Endometrial microvascular endothelial cells (primary cell): Measurements from ENCODE around the gene RRAGC. TPM values are rescaled to one million over a fixed set of nuclear protein-coding genes. Genes with fewer than 3 reads are reported as not detected.
"Not testable (repeated sequence)": the region's sequence is repeated elsewhere in the genome, so short reads cannot be mapped to it uniquely, and the experiment has no call there.

ENCODE experiments used
- in situ Hi-C: cut with HindIII; loops from 2 replicates; pipeline ENCODE4 v1.10.0; 2017; ENCODE audit warnings: low sequenced_read_pairs, low pct_unique_long_range_greater_than_20kb; ENCODE audit errors: inconsistent ontology term
- total RNA-seq: library from RNA; depleted of rRNA; stranded (reverse); fragments of >200 nt; gene quantifications from one replicate; pipeline ENCODE4 v1.2.3, GENCODE V29; 2015; ENCODE audit errors: inconsistent ontology term

The RRAGC gene
- total RNA-seq, 1 donor from 2014 or later, result 20.5 TPM

DNA sequence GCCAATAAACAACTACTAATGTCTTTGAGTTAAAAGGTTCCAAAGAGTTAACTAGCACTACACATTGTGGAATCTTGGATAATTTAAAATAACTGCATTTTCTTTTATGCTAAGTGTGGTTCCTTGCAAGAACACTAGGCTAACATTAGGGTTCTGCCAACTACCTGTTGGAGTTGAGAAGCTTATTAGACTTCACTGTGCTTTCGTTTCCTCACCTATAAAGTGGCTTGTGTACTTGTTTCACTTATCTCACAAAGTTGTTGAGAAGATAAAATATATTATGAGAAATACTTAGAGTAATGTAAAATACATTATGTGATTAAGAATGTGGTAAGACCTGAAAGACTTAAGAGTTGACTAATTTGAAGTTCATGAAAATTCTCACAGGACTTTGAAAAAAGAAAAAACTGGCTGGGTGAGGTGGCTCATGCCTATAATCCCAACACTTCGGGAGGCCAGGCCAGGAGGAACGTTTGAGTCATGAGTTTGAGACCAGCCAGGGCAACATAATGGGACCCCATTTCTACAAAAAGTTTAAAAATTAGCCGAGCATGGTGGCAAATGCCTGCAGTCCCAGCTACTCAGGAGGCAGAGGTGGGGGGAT, 5.6 kb upstream of the RRAGC start:
- in situ Hi-C loops, result no loop called here

DNA sequence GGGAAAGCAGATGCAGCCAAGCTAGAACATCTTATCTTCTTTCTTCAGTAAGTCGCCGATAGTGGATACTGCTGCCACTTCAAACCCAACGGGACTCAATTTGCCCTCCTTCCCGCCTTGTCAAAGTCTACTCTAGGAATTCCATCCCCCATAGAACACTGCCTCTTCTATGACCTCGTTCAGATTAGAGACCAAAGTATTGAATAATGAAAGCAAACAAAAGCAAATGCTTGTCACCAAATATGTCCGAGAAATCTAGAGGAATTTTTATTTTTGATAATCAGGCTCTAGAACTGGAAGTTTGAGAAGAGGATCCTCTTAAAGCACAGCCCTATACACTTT, 853 bp upstream of the RRAGC start:
- in situ Hi-C loops, result no loop called here

DNA sequence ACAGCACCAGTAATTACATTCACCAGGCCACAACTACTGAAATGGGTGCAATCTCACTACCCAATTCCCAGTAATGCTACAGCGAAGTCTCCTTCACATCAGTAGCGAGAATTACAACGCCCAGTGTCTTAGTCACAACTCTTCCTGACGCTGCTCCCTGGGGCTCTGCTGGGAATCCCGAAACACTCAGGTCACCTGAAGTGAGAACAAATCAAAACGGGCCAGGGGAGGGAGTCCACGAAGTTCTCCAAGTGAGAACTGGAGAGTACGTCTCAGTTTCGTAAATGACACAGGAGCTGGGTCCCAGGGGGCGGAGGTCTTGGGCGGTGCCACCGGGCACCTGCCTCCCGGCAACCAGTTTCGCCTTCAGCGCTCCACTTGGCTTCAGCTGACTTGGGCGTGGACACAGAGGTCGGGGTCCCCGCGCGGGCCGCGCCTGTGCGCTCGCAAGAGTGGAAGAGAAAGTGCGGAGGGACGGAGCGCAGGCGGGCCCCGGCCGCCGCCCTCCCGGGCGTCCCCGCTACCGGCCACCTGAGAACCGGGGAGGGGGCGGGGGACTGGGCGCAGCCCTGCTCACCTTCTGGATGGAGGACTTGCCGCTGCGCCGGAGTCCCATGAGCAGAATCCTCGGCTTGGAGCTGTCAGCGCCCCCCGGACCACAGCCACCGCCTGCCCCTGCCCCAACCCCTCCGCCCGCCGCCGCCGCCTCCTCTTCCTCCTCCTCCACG, 575 bp downstream of the RRAGC start:
- in situ Hi-C loops, result no loop called here

DNA sequence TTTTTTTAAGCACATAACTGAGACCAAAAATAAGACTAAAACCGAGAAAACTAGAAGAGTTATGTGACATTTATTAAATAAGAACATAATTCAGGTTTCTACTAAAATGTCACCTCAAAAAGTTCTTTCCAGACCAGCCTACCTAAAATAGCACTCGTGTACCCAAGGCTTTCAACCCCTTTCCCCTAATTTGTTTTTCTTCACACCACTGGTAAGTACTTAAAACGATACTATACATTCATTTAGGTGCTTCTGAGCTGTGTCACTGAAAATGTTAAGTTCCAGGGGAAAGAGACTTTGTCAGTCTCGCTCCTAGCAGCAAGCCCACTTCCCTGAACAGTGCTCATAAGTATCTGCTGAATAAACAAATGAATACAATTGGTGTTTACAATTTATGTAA, 6.8 kb downstream of the RRAGC start:
- in situ Hi-C loops, result no loop called here

DNA sequence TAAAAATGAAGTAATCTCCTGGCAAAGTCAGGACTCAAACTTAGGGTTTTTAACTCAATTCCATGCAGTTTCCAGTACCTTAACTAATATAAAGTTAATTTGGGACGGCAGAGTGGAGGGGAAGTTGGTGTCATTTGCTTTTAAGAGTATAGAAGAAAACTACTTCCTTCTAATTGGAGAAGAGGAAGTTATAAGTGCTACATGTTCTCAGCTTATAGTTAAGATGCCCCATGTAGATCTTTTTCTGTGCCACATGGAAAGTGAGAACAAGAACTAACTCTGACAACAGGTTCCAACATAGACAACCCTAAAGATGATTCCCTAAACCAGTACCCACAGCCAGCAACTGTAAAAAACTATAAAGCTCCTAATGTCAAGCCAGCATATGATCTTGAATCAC, 11.5 kb downstream of the RRAGC start:
- in situ Hi-C loops, result no loop called here

DNA sequence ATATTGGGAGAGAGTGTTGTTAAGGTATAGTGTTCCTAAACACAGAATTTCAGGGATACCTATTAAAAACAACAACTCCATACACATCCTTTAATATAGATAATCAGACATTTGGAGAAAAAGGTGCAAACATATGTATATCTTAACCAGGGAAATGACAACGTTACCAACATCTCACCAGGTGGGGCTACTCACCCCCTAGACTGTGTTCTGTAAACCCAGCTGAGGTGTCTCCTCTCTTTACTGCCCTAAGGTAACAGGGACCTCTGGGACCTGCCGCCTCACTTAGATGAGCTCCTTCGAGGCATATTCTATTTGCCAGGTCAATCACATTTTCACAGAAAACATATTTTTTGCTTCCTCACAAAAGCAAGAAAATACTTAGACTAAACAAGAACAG, 13.4 kb downstream of the RRAGC start:
- in situ Hi-C loops, result no loop called here

DNA sequence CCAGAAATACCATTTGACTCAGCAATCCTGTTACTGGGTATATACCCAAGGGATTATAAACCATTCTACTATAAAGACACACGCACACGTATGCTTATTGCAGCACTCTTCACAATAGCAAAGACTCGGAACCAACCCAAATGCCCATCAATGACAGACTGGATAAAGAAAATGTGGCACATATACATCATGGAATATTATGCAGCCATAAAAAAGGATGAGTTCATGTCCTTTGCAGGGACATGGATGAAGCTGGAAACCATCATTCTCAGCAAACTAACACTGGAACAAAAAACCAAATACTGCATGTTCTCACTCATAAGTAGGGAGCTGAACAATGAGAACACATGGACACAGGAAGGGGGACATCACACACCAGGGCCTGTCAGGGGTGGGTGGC, 14.5 kb downstream of the RRAGC start:
- in situ Hi-C loops, result not testable (repeated sequence)

DNA sequence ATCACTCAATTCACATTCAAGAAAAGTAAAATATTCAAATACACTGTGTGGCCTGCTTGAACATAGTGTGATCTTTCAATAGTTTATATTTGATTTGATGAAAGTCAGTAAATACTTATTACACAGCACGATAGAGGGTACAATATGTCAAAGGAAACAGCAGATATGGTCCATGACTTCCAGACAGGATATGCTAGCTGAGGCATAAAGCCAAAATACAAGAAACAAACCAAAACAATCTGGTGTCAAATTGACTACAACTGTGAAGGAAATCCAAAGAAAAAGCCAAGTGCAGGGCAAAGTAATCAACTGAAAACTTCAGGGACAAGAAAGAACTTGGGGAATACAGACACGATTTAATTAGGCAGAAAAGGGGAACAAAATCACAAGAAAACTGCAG, 19.3 kb downstream of the RRAGC start:
- in situ Hi-C loops, result no loop called here

DNA sequence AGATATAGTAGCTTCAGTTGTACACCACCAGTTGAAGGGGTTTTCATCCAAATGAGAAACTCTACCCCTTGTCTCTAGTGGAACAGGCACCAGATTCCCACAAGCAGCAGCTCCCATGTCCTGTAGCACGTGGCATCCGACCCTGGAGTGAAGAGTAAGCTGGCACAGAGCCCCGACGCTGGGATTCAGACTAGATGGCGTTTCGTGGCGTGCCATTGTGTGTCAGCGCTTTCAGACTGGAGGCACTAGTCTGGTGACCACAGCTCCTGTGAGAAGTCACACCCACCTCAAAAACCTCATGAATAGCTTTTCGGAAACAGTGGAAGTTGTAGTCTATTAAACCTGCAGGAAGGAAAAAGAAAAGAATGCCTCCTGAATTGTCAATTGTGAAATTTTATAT, 20.2 kb downstream of the RRAGC start:
- in situ Hi-C loops, result no loop called here

DNA sequence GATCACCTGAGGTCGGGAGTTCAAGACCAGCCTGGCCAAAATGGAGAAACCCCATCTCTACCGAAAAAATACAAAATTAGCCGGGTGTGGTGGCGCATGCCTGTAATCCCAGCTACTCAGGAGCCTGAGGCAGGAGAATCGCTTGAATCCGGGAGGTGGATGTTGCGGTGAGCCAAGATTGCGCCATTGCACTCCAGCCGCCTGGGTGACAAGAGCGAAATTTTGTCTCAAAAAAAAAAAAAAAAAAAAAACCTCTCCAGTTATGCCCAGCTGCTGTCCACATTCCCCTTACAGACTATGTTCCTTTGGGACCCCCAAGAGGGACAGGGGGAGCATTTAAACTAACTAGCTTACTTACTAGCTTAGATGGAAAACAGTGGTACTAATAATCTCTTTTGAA, 23.3 kb downstream of the RRAGC start:
- in situ Hi-C loops, result not testable (repeated sequence)

DNA sequence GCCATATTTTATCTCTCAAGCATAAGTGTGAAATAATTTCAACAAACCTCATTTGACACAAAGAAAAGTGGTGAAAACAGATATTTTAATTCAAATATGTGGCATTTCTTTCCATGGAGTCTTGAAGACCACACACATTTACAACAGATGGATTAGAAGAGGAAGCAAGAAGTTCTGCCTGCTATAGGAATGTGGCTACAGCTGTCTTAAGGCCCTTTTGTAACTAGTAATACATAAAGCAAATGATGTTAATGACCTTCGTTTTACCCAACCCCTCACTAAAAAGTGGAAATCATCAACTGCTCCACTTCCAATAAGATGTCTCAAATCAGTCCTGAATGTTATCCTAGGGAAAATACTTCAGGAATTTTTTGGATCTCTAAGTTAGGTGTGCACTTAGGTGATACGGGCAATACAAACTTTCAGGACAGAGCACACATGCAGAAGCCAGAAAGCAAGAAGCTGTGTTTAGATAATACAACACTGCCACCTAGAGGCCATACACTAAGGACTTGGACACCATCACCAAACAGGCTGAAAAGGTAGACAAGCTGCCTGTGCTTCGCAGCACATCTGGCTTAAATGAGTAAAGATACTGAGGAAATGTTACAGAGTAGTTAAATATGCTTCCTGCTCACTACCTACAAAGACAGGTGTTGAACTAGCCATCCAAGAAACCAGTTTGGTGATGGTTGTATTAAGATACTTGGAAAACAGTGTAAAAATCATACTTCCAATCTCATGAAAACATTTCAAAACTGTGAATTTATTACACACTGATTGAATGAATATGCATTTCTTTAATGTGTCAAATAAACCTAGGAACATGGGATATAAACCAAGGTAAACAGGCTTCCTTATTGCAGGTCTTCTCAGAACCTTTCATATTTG, 24.4 kb downstream of the RRAGC start:
- in situ Hi-C loops, result no loop called here

DNA sequence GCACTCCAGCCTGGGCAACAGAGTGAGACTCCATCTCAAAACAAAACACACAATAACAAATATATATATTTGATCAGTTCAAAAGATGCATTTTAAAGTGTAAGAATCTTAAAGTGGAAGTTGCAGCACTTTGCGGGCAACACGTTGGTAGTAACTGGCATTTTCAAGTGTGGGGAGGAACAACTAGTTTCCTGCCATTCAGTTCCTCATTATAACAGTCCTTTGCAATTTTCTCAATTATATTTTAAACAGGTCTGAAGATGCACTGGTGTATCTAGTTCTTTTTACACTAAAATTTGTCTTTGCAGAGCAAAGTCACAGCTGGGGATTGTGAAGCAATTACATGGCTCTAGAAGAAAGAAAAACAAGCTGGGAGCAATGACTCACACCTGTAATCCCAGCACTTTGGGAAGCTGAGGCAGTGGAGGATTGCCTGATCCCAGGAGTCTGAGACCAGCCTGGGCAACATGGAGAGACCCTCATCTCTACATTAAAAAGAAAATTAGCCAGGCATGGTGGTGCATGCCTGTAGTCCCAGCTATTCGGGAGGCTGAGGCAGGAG, 25.3 kb downstream of the RRAGC start:
- in situ Hi-C loops, result no loop called here

DNA sequence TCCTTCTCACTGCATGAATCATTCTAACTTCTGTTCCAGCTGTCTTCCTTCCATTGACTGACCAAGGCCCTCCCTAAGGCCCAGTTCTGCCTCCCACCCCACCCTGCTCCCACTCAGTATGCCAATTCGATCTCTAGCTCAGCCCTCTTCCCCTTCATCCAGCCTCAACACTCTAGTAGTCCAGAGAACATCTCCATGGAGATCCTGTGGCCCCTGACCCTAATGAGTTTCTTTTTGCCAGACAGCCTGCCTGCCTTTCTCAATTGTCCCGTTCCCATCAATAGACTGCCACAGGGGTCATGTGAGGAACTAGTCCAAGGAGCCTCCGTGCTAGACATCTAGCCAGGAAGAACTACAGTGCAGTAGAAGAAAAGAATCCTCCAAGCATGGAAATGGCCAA, 26.4 kb downstream of the RRAGC start:
- in situ Hi-C loops, result no loop called here

DNA sequence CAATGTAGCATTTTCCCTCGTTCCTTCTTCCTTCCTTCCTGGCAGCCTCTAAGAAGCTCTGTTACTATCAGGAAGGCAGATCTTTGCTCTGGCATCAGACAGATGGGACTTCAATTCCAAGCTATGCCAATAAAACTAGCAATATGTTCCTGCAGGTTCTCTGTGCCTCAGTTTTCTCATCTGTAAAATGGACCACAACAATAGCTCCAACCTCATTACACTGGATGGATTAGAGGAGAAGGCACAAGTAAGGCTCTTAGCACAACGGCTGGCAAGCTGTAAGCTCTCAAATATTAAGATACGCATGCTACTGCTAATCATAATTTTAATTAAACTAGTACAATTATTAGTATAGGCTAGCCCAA, 27.2 kb downstream of the RRAGC start:
- in situ Hi-C loops, result no loop called here

DNA sequence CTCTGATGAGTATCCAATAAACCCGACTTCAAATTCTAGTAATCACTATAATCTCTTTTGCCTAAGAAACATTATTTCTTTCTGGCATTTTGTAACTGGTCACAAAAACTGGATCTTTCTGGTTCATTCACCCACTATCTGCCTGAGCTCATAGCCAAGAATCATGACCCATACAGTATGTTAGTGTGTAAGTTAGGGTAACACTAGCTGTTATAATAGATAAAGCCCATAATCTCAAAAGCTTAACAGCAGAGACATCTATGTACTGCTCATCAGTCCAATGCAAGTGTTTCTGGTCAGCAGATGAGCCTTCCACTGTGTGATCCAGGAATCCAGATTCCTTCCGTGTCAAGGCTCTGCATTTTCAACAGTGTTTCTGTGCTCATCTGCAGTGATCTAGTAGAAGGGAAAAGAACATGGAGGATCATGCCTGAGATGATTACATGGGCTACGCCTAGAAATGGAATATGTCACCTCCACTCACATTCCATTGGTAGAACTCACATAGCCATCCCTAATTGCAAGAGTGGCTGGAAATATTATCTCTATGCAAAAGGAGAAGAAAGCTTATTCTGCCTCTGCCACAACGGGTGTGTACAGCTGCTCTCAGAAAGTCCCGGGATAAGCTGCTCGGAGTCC, 27.7 kb downstream of the RRAGC start:
- in situ Hi-C loops, result no loop called here

DNA sequence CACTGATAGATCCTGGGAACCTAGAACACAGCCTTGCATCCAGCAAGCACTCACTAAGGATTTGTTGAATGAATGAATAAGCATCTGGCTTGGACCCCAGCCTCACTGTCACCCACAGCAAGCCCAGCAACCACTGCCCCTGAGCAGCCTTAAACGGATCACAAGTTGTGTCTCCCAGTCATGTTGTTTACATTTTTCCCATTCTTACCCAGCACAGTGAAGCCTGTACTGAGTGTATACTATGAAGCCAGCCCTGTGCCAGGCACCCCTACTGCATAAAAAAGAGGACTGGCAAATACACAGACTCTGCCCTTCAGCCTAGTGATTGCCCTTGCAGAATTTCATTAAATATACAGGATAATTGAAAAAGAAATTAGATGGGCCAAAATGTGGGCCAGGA, 30.2 kb downstream of the RRAGC start:
- in situ Hi-C loops, result no loop called here

DNA sequence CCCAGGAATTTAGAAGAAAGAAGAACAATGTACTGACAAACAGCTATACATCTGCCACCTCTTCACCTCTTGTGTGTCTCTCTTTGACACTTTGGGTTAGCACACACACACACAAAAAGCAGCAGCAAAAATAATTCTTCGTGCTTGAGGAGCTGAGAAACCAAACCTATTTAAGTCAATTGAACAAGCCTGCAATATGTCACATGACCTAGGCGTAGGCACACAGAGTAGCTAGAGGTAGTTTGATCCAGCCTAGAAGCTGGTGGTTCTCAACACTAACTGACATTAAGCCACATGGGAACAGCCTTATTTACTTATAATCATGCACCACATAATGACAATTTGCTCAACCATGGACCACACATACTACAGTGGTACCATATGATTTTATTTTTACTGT, 32.3 kb downstream of the RRAGC start:
- in situ Hi-C loops, result no loop called here

DNA sequence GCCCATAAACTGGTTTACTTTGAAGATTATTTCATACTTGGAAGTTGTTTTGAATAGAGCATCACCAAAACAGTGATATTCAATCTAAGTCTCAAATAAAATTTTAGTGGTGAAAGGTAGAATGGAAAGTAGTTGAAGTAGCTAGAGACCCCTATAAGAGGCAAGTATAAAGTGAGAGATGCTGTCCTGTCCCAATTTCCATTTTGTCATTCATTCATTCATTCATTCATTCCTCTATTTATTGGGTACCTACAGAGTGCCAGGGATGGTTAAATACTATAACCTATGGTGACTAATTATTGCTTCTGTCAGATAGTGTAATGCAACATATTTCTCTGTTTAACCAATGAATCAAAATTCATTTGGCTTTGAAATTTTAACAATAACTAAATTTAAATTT, 32.7 kb downstream of the RRAGC start:
- in situ Hi-C loops, result no loop called here

DNA sequence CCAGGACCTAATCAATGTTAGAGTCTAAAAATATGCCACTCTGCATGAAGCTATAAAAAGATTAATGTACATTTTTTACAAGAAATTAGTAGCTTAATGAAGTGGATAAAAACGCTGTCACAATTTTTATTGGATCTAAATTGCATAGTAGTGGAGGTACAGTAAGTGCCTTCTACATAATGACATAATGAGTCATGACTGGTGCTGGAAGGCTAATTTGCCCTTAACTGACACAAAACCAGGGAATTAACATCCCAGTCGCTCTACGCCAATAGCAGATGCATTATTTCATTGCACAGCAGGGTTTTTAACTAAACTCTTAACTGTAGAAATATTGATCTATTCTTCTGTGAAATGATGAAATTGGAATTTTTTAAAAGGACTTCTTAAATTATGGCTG, 33.3 kb downstream of the RRAGC start:
- in situ Hi-C loops, result no loop called here
